22Rv1 (cell line): ENCODE measurements around the gene SCAMP2.
A peak's percentile ranks its signal among the peaks of the same experiment; 100 is the strongest.

ENCODE experiments used
- H3K27ac ChIP-seq: fragments of 450-650 bp; 2 replicates; pipeline ENCODE4 v1.5.1; 2017
- ZFX ChIP-seq: fragments of 450-650 bp; IDR thresholded peaks from 2 replicates; pipeline ENCODE4 v1.6.1; 2017; ENCODE audit warnings: antibody characterized with exemption, borderline replicate concordance
- TF ChIP-seq, protein P1 (sequence below): fragments of 450-650 bp; IDR thresholded peaks from 2 replicates; pipeline ENCODE4 v1.5.1; 2017; ENCODE audit warnings: mild to moderate bottlenecking

Gene SCAMP2

DNA sequence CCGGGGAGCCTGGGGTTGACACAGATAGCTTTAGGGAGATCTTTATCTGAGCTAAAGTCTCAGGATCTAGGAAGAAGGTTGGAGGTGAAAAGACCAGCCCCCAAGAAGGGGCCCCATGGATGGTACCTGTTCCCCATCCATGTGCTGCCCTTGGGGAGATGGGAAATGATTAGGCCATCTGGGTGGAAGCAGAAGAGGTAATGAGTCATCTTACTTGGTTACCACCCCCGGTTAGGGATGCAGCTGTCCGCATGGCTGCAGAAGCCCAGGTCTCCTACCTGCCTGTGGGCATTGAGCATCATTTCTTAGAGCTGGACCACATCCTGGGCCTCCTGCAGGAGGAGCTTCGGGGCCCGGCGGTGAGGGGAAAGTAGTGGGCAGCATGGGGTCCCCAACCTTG is 49.8 kb downstream of the SCAMP2 start:
- H3K27ac ChIP-seq = no peak overlapping the region
- TF ChIP-seq, protein P1, sequence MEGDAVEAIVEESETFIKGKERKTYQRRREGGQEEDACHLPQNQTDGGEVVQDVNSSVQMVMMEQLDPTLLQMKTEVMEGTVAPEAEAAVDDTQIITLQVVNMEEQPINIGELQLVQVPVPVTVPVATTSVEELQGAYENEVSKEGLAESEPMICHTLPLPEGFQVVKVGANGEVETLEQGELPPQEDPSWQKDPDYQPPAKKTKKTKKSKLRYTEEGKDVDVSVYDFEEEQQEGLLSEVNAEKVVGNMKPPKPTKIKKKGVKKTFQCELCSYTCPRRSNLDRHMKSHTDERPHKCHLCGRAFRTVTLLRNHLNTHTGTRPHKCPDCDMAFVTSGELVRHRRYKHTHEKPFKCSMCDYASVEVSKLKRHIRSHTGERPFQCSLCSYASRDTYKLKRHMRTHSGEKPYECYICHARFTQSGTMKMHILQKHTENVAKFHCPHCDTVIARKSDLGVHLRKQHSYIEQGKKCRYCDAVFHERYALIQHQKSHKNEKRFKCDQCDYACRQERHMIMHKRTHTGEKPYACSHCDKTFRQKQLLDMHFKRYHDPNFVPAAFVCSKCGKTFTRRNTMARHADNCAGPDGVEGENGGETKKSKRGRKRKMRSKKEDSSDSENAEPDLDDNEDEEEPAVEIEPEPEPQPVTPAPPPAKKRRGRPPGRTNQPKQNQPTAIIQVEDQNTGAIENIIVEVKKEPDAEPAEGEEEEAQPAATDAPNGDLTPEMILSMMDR = no peak
- TF ChIP-seq ZFX = no peak

DNA sequence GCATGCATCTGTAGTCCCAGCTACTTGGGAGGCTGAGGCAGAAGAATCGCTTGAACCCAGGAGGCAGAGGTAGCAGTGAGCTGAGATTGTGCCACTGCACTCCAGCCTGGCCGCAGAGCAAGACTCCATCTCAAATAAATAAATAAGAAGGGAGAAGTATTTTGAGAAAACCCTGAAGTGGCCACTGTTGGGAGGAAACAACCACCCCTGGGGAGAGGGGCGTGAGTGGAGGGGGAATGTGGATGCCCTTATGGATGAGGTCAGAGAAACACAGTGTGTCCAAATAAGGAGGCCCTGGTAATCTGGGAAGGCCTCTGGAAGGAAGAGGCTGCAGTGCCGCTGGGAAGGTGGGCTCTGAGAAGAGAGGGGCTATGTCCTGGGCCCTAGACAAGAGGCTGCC is 50.9 kb downstream of the SCAMP2 start:
- H3K27ac ChIP-seq = no peak overlapping the region

DNA sequence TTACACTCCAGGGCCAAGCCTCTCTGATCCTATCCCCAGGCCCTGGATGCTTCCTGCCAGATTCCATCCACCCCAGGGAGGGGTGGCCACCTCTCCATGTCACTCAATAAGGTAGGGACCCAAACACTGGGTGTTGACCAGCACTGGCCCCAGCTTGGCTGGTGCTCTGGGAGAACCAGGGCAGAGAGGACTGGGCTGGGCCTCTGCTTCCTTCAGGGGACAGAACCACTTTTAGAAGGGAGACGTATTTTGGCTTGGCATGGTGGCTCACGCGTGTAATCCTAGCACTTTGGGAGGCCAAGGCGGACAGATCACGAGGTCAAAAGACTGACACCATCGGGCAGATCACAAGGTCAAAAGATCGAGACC is 51.4 kb downstream of the SCAMP2 start:
- H3K27ac ChIP-seq = no peak overlapping the region

More for the DNA sequence above, 50.9 kb downstream of the SCAMP2 start:
- TF ChIP-seq, protein P1 = no peak
- TF ChIP-seq ZFX = no peak

DNA sequence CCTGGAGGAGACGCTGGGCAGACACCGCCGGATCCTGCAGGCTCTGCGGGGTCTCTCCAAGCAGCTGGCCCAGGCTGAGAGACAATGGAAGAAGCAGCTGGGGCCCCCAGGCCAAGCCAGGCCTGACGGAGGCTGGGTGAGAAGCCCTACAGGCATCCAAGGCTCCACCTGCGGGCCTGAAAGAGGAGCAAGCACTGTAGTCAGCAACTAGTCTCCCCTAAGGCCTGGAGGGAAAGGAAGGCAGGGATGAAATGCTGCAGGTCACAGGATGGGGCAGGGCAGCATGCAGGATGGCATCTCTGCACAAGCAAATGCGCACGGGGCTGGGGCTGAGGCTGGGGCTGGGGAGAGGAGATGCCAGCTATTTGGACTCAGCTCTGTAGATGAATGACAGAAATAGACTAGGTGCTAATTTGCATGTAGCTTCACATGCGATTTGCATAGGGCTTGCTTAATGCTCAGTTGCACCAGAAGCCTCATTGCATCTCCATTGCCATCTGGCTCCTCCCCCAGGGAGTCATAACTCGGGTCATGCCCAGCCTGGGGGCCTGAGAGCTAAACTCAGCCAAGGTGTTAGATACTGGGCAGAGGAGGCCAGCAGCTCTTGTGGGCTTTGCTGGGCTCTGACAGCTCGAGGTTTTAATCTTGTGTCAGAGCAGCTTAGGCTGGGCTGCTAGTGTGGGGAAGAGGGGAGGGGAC is 51.9 kb downstream of the SCAMP2 start:
- TF ChIP-seq ZFX = no peak
- TF ChIP-seq, protein P1 = no peak
- no peak overlapping the region for H3K27ac ChIP-seq

More for the DNA sequence above, 51.4 kb downstream of the SCAMP2 start:
- no peak for TF ChIP-seq ZFX
- TF ChIP-seq, protein P1 = no peak

DNA sequence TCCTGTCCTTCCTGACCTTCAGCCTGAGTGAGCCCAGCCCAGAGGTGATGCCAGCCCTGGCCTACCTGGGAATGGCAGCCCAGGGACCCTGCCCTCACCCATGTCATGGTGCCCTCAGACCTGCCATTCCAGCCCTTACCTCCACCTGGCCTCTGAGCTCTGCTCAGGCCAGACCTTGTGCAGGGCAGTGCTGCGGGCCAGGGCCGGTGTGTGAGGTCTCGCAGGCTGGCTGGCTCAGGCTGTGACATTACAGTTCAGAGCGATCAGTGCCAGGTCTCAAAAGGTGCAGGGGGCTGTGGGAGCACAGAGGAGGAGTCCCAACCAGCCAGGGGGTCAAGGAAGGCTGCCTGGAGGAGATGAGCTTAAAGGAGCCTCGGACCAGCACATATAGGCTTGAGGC is 53.1 kb downstream of the SCAMP2 start:
- no peak overlapping the region for H3K27ac ChIP-seq
- no peak for TF ChIP-seq ZFX
- TF ChIP-seq, protein P1 = no peak

DNA sequence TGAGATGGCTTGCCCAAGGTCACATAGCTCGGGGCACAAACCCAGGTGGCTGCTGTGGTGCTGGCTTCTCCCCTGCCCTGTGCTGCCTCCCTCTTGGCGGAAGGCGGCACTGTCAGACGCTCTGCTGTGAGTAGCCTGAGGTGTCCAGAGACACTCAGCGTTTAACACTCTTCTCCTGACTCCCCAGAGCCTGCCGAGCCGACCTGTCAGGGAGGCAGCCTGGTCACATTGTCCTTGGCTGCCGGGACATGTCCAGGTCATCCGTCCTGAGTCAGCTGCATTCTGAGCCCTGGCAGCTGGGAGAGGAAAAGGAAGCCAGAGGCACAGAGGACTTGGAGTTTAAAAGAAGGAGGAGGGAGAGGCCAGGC is 55.8 kb downstream of the SCAMP2 start:
- peak overlapping the region; percentile 75 for H3K27ac ChIP-seq
- TF ChIP-seq, protein P1 = peak; percentile 44; the same call in 1 of the 2 replicates
- no peak for TF ChIP-seq ZFX

DNA sequence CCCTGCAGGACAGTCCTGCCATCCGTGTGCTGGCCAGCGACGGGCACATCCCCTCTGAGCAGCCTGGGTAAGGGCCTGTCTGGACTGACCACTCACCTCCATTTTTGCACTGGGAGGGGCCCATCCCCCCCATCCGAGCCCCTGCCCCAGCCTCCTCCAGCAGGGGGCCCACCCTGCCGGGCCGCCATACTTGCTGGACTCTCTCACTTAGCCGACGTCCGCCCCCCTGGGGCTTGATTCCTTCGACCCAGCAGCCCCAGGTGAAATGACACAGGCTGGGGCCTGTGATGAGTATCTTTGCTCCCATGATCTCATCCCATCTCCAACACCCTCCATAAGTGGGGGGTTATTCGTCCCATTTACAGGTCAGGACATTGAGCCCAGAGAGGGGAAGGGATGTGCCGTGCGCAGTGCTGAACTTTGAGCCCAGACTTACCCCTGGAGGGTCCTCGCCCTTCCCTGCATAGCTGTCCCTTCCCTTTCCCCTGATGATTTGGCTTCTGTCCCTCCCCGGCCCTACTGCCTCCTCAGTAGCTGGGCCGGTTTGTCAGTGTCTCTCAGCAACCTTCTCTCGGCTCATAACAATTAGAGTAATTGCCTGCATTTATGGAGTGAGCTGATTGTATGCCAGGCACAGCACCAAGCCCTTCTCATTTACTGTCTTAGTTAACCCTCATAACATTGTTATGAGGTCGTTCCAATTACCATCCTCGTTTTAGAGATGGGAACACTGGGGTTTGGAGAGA is 56.4 kb downstream of the SCAMP2 start:
- peak overlapping the region; percentile 75 for H3K27ac ChIP-seq
- TF ChIP-seq ZFX = no peak
- TF ChIP-seq, protein P1 = no peak
